Suprapubic skin (tissue), 4 donors: Measurements from ENCODE around the gene GRIK3. TPM values are rescaled to one million over a fixed set of nuclear protein-coding genes. Genes with fewer than 3 reads are reported as not detected.

ENCODE experiments used
- DNase-seq, 2 donors: peaks; one replicate each; pipeline ENCODE4 v3.0.0-alpha.2; 2019; ENCODE audit warnings: low spot score in 2 of 2
- H3K27ac ChIP-seq: fragments of 200-600 bp; sonication (generic); one replicate; pipeline ENCODE4 v1.5.1; 2019
- H3K27me3 ChIP-seq: fragments of 200-600 bp; sonication (generic); one replicate; pipeline ENCODE4 v1.5.1; 2019
- H3K36me3 ChIP-seq: fragments of 200-600 bp; sonication (generic); one replicate; pipeline ENCODE4 v1.5.1; 2019
- H3K4me1 ChIP-seq: fragments of 200-600 bp; sonication (generic); one replicate; pipeline ENCODE4 v1.5.1; 2019
- H3K4me3 ChIP-seq: fragments of 200-600 bp; sonication (generic); one replicate; pipeline ENCODE4 v1.5.1; 2019; ENCODE audit warnings: mild to moderate bottlenecking
- H3K9me3 ChIP-seq: fragments of 200-600 bp; sonication (generic); one replicate; pipeline ENCODE4 v1.5.1; 2019
- EP300 ChIP-seq: sonication (generic); formaldehyde crosslinking; IDR thresholded peaks from one replicate; pipeline ENCODE4 v1.6.1; 2017; ENCODE audit warnings: antibody characterized with exemption
- POLR2A ChIP-seq, 2 donors: fragments of 450-650 bp; IDR thresholded peaks; one replicate each; pipeline ENCODE4 v1.6.1; 2017; ENCODE audit warnings: antibody characterized with exemption in 2 of 2, mild to moderate bottlenecking in 2 of 2, moderate library complexity in 2 of 2
- POLR2AphosphoS5 ChIP-seq, 3 donors: sonication (generic); formaldehyde crosslinking; IDR thresholded peaks; one replicate each; pipeline ENCODE4 v1.6.1; 2017; ENCODE audit warnings: antibody characterized with exemption in 3 of 3
- WGBS: methylation state at CpG from one replicate; pipeline ENCODE4 v1.1.5; 2018; 5-methylcytosine and 5-hydroxymethylcytosine counted together
- total RNA-seq, 4 donors: library from RNA; depleted of rRNA; stranded (reverse); fragments of >200 nt; gene quantifications; one replicate each; pipeline ENCODE4 v1.1.0, GENCODE V29; 2016
- TF ChIP-seq, protein P1 (sequence below), 2 donors: fragments of 200-600 bp in 1 of 2; fragments of 450-650 bp in 1 of 2; sonication (generic) in 1 of 2; IDR thresholded peaks; one replicate each; pipeline ENCODE4 v1.5.1; 2016 to 2019; ENCODE audit warnings: antibody characterized with exemption in 2 of 2, mild to moderate bottlenecking in 1 of 2, moderate library complexity in 1 of 2

The GRIK3 gene
- total RNA-seq, 4 donors from 2014 or later: 0.18 to 0.64 (median 0.37) TPM

DNA sequence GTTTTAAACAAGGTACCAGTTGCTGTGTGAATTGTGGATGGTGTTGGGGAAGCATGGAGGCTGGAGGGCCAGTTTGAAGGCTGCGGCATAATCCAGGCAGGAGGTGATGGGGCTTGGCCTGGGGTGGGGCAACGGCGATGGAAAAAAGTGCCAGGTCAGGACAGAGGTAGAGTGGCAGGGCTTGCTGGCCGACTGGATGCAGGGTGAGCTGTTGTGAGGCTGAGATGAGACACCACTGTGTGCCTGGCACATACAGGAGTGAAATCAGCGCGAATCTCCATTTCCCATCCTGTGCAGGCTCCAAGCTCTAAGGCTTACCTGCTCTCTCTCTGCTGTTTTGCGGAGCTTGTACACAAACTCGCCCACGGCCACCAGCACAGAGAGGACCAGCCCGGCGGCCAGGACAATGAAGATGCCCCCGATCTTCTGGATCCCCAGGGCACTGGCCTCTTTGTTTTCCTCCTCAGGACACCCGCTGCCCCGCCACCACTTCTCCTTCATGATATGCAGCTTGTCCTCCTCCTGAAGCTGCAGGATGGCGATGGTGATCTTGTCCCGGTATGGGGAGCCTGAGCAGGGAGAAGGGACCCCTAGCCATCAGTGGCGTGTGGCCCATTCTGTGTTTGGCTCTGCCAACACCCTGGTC lies 229.5 kb downstream of the GRIK3 start:
- no peak overlapping the region for H3K4me3 ChIP-seq
- DNase-seq: no peak
- H3K4me1 ChIP-seq: no peaks in the 10 kb centered on the region
- no peak overlapping the region for H3K27ac ChIP-seq
- WGBS: 84% methylated on average over 13 of the region's 17 CpGs
- no peaks in the 10 kb centered on the region for H3K36me3 ChIP-seq
- peaks cover 14% of the 10 kb centered on the region for H3K27me3 ChIP-seq
- no peaks in the 10 kb centered on the region for H3K9me3 ChIP-seq
- TF ChIP-seq POLR2A (IDR thresholded peaks at IDR 0.05): no peak
- TF ChIP-seq, protein P1, sequence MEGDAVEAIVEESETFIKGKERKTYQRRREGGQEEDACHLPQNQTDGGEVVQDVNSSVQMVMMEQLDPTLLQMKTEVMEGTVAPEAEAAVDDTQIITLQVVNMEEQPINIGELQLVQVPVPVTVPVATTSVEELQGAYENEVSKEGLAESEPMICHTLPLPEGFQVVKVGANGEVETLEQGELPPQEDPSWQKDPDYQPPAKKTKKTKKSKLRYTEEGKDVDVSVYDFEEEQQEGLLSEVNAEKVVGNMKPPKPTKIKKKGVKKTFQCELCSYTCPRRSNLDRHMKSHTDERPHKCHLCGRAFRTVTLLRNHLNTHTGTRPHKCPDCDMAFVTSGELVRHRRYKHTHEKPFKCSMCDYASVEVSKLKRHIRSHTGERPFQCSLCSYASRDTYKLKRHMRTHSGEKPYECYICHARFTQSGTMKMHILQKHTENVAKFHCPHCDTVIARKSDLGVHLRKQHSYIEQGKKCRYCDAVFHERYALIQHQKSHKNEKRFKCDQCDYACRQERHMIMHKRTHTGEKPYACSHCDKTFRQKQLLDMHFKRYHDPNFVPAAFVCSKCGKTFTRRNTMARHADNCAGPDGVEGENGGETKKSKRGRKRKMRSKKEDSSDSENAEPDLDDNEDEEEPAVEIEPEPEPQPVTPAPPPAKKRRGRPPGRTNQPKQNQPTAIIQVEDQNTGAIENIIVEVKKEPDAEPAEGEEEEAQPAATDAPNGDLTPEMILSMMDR (IDR thresholded peaks at IDR 0.05): no peak
- no peak for TF ChIP-seq EP300
- TF ChIP-seq POLR2AphosphoS5 (IDR thresholded peaks at IDR 0.05): no peak

DNA sequence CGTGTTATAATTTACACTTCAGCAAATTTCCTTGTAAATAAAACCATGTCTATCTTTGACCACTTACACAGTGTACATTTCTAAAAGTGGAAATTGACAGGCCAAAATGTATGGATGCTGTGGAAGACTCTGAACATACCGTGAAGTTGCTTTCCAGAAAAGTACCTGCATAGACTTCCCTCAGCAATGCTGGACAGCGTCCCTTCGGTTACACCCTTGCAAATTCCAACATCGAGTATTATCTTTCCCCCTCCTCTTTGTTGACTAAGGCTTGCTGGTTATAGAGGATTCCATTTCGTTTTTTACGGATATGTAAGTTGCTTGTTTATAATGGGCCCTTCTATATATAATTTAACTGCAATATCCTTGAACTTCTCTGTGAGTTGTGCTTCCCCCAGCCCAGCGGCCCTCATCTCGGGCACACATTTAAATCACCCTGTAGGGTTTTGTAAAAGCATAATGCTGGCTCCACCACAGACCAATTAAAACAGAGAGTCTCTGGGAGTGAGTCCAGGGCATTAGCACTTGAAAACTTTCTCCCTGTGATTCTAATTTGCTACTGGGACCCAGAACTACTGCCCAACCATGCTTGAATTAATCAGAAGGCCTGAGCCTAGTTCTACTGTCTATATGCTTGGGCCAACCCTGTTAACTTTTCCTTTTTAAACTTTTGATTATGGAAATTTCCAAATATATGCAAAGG lies 230.3 kb downstream of the GRIK3 start:
- no peak for DNase-seq

DNA sequence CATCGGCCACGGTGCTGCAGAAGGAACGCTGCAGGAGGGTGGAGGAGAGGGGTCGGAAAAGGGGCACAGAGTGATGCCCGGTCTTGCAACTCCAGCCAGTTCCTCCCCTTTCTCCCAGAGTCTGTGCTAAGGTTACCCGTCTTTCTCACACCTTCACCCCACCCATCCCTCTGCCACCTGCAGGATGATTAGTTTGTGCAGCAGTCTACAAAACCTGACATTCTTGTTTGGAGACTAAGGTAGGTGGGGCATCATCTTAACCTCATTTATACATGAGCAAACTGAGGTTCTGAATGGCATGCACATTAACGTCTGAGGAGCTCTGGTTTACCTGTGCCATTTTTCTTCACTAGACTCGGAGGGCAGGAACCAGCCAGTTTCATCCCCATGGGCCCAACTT lies 232.3 kb downstream of the GRIK3 start:
- no peaks in the 10 kb centered on the region for H3K4me1 ChIP-seq
- no peak for DNase-seq
- no peak overlapping the region for H3K4me3 ChIP-seq
- no peak overlapping the region for H3K27ac ChIP-seq
- TF ChIP-seq, protein P1 (IDR thresholded peaks at IDR 0.05): no peak
- no peak for TF ChIP-seq POLR2AphosphoS5 (IDR thresholded peaks at IDR 0.05)
- TF ChIP-seq EP300: no peak
- no peak for TF ChIP-seq POLR2A (IDR thresholded peaks at IDR 0.05)
- WGBS: 59% methylated on average over 8 of the region's 8 CpGs
- H3K9me3 ChIP-seq: no peaks in the 10 kb centered on the region
- peaks cover 14% of the 10 kb centered on the region for H3K27me3 ChIP-seq
- no peaks in the 10 kb centered on the region for H3K36me3 ChIP-seq

More for the DNA sequence above, 230.3 kb downstream of the GRIK3 start:
- Histone ChIP-seq H3K27me3 (peaks cover 14% of the 10 kb centered on the region), H3K9me3 (no peaks in the 10 kb centered on the region), H3K27ac (no peak overlapping the region), H3K4me1 (no peaks in the 10 kb centered on the region), H3K36me3 (no peaks in the 10 kb centered on the region), H3K4me3 (no peak overlapping the region)
- WGBS: 64% methylated on average over 9 of the region's 9 CpGs
- TF ChIP-seq POLR2AphosphoS5 (IDR thresholded peaks at IDR 0.05): no peak
- no peak for TF ChIP-seq POLR2A (IDR thresholded peaks at IDR 0.05)
- TF ChIP-seq EP300: no peak
- TF ChIP-seq, protein P1 (IDR thresholded peaks at IDR 0.05): no peak

- Histone ChIP-seq H3K27ac (no peak overlapping the region), H3K36me3 (no peaks in the 10 kb centered on the region), H3K4me3 (no peak overlapping the region), H3K4me1 (no peaks in the 10 kb centered on the region), H3K27me3 (peaks cover 12% of the 10 kb centered on the region), H3K9me3 (no peaks in the 10 kb centered on the region)
- no peak for DNase-seq
- TF ChIP-seq, protein P1 (IDR thresholded peaks at IDR 0.05): no peak
- TF ChIP-seq POLR2AphosphoS5 (IDR thresholded peaks at IDR 0.05) (no peak), POLR2A (IDR thresholded peaks at IDR 0.05) (no peak), EP300 (no peak)
- 69% methylated on average over 5 of the region's 7 CpGs for whole genome bisulfite sequencing
Measured at GRCh38 chr1:36797761-36798160, 236.6 kb downstream of the GRIK3 start.

DNA sequence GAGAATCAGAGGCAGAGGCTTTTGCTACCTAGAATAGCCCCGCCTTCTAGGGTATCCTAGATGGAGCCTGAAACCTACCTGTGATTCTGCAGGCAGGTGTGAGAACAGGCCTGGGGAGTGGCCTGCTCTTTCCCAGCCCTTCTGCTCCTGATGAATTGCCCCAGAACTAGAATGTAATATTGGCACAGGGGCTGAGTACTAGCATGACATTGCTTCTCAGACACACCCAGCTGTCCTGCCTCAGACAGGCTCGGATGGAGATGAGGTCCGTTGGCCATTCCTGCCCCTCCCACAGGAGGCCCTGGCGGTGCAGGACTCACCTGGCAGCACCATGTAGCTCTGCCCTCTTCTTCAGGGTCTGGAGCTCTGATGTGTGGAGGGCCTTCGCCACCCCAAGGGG lies 237.6 kb downstream of the GRIK3 start:
- 94% methylated on average over 2 of the region's 5 CpGs for WGBS
- H3K27me3 ChIP-seq: peaks cover 15% of the 10 kb centered on the region
- TF ChIP-seq, protein P1 (IDR thresholded peaks at IDR 0.05): no peak
- TF ChIP-seq POLR2AphosphoS5 (IDR thresholded peaks at IDR 0.05) (no peak), POLR2A (IDR thresholded peaks at IDR 0.05) (no peak), EP300 (no peak)
- H3K9me3 ChIP-seq: no peaks in the 10 kb centered on the region
- DNase-seq: no peak
- H3K27ac ChIP-seq: no peak overlapping the region
- H3K4me3 ChIP-seq: no peak overlapping the region
- no peaks in the 10 kb centered on the region for H3K4me1 ChIP-seq
- H3K36me3 ChIP-seq: no peaks in the 10 kb centered on the region
